ENCODE measurements around the gene XCL1.

Gene XCL1

GRCh38 chr1:168626326-168626725, 49.9 kb downstream of the XCL1 start:
- H3K27ac Mint-ChIP-seq, result no peak overlapping the region
- H3K27me3 Mint-ChIP-seq, result peaks cover 18% of the 10 kb centered on the region
- no peaks in the 10 kb centered on the region for H3K9me3 Mint-ChIP-seq
- H3K4me3 Mint-ChIP-seq, result no peak overlapping the region
- DNase-seq, result no peak
- H3K36me3 Mint-ChIP-seq (ENCODE audit: low read depth), result no peaks in the 10 kb centered on the region
- H3K4me1 Mint-ChIP-seq (ENCODE audit: low read depth), result peaks cover 14% of the 10 kb centered on the region

GRCh38 chr1:168627370-168627769, 51.0 kb downstream of the XCL1 start:
- Mint-ChIP-seq H3K36me3 (ENCODE audit: low read depth) (no peaks in the 10 kb centered on the region), H3K4me3 (no peak overlapping the region), H3K27ac (no peak overlapping the region), H3K9me3 (no peaks in the 10 kb centered on the region), H3K4me1 (ENCODE audit: low read depth) (peaks cover 14% of the 10 kb centered on the region), H3K27me3 (peaks cover 25% of the 10 kb centered on the region)
- no peak for DNase-seq

- Mint-ChIP-seq H3K27ac (peak overlapping the region; percentile 13), H3K4me1 (ENCODE audit: low read depth) (peaks cover 14% of the 10 kb centered on the region), H3K27me3 (peaks cover 21% of the 10 kb centered on the region), H3K9me3 (no peaks in the 10 kb centered on the region), H3K4me3 (no peak overlapping the region), H3K36me3 (ENCODE audit: low read depth) (no peaks in the 10 kb centered on the region)
- DNase-seq, result no peak
These were observed 52.4 kb downstream of the XCL1 start for GRCh38 chr1:168628807-168629206.

GRCh38 chr1:168629466-168629865, 53.1 kb downstream of the XCL1 start:
- DNase-seq, result no peak
- Mint-ChIP-seq H3K27ac (no peak overlapping the region), H3K27me3 (peaks cover 21% of the 10 kb centered on the region), H3K4me1 (ENCODE audit: low read depth) (peaks cover 14% of the 10 kb centered on the region), H3K4me3 (no peak overlapping the region), H3K36me3 (ENCODE audit: low read depth) (no peaks in the 10 kb centered on the region), H3K9me3 (no peaks in the 10 kb centered on the region)
